ENCODE data around the gene NDFIP1. TPM values are rescaled to one million over a fixed set of nuclear protein-coding genes. Genes with fewer than 3 reads are reported as not detected.

The NDFIP1 gene
- total and polyA plus RNA-seq, 10 of the 15 experiments (the other 5 are each of a cell fraction or from before 2014, with no cell fraction given) = 0.08 to 2.7 (median 0.92) TPM

GRCh38 chr5:142065273-142065672, 43.3 kb upstream of the NDFIP1 start:
- H3K9ac ChIP-seq (ENCODE audit: control insufficient read depth, insufficient read depth, low read length) = no peak overlapping the region
- no peaks in the 10 kb centered on the region for H3K79me2 ChIP-seq (ENCODE audit: control insufficient read depth, insufficient read depth, low read length)
- FAIRE-seq (no peak), ATAC-seq (no peak), DNase-seq (ENCODE audit: low read depth, low spot score) (no peak)
- no peak overlapping the region for H2AFZ ChIP-seq (ENCODE audit: control insufficient read depth, low read depth, low read length)
- no peak overlapping the region for H3K4me2 ChIP-seq (ENCODE audit: control insufficient read depth, insufficient read depth)
- ChIA-PET RAD21 (ENCODE audit: unreplicated experiment) (no interaction called here), POLR2A (no interaction called here), CTCF (interaction anchor here (0.7 kb wide), 1 partner anchor 1575 kb away, joined by 4 read pairs; no protein-coding TSS in a partner anchor), SMC1A (ENCODE audit: uncharacterized antibody, unreplicated experiment) (no interaction called here)
- H3K36me3 ChIP-seq (ENCODE audit: control insufficient read depth in 2 of 2, insufficient read depth in 2 of 2, low read length in 1 of 2) = no peaks in the 10 kb centered on the region
- H3K9me3 ChIP-seq (replicated peaks; ENCODE audit: control insufficient read depth, insufficient read depth, low read length) = no peaks in the 10 kb centered on the region
- no peak overlapping the region for H3K27ac ChIP-seq (ENCODE audit: control insufficient read depth, insufficient read depth)
- no peaks in the 10 kb centered on the region for H4K20me1 ChIP-seq (ENCODE audit: control insufficient read depth, insufficient read depth)
- 31% methylated on average over 2 of the region's 2 CpGs for WGBS (ENCODE audit: insufficient coverage, insufficient replicate concordance, low lambda C conversion rate, missing lambda C conversion rate)
- no peaks in the 10 kb centered on the region for H3K27me3 ChIP-seq (replicated peaks in 1 of 2; ENCODE audit: control insufficient read depth in 2 of 2, insufficient read depth in 2 of 2, low read length in 1 of 2)
- intact Hi-C loops (cut with micrococcal nuclease; ENCODE audit: unreplicated experiment) (no loop called here), in situ Hi-C loops (cut with MboI) (no loop called here)
- BruUV-seq (replicated peaks) = no TSS peak
- H3K4me1 ChIP-seq (ENCODE audit: control insufficient read depth, insufficient read depth, low read length) = no peaks in the 10 kb centered on the region
- H3K4me3 ChIP-seq = no peak overlapping the region
- no peak for TF ChIP-seq CBX5 (IDR thresholded peaks at IDR 0.05; ENCODE audit: low read depth)
- no peak for TF ChIP-seq ZNF622 (IDR thresholded peaks at IDR 0.05)
- no peak for TF ChIP-seq ZBTB40 (IDR thresholded peaks at IDR 0.05; ENCODE audit: borderline replicate concordance)
- TF ChIP-seq, protein P1, sequence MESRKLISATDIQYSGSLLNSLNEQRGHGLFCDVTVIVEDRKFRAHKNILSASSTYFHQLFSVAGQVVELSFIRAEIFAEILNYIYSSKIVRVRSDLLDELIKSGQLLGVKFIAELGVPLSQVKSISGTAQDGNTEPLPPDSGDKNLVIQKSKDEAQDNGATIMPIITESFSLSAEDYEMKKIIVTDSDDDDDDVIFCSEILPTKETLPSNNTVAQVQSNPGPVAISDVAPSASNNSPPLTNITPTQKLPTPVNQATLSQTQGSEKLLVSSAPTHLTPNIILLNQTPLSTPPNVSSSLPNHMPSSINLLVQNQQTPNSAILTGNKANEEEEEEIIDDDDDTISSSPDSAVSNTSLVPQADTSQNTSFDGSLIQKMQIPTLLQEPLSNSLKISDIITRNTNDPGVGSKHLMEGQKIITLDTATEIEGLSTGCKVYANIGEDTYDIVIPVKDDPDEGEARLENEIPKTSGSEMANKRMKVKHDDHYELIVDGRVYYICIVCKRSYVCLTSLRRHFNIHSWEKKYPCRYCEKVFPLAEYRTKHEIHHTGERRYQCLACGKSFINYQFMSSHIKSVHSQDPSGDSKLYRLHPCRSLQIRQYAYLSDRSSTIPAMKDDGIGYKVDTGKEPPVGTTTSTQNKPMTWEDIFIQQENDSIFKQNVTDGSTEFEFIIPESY (IDR thresholded peaks at IDR 0.05) = no peak
- TF ChIP-seq, protein P2, sequence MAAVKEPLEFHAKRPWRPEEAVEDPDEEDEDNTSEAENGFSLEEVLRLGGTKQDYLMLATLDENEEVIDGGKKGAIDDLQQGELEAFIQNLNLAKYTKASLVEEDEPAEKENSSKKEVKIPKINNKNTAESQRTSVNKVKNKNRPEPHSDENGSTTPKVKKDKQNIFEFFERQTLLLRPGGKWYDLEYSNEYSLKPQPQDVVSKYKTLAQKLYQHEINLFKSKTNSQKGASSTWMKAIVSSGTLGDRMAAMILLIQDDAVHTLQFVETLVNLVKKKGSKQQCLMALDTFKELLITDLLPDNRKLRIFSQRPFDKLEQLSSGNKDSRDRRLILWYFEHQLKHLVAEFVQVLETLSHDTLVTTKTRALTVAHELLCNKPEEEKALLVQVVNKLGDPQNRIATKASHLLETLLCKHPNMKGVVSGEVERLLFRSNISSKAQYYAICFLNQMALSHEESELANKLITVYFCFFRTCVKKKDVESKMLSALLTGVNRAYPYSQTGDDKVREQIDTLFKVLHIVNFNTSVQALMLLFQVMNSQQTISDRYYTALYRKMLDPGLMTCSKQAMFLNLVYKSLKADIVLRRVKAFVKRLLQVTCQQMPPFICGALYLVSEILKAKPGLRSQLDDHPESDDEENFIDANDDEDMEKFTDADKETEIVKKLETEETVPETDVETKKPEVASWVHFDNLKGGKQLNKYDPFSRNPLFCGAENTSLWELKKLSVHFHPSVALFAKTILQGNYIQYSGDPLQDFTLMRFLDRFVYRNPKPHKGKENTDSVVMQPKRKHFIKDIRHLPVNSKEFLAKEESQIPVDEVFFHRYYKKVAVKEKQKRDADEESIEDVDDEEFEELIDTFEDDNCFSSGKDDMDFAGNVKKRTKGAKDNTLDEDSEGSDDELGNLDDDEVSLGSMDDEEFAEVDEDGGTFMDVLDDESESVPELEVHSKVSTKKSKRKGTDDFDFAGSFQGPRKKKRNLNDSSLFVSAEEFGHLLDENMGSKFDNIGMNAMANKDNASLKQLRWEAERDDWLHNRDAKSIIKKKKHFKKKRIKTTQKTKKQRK (IDR thresholded peaks at IDR 0.05; ENCODE audit: low read depth, low read length) = no peak
- TF ChIP-seq ZNF217 (IDR thresholded peaks at IDR 0.05) = no peak
- TF ChIP-seq POLR2AphosphoS2 (IDR thresholded peaks at IDR 0.05; ENCODE audit: low read depth, low read length) = no peak
- TF ChIP-seq CHD2 (IDR thresholded peaks at IDR 0.05; ENCODE audit: borderline replicate concordance, low read depth, low read length) = no peak
- TF ChIP-seq JUND (IDR thresholded peaks at IDR 0.05; ENCODE audit: low read depth, low read length) = no peak
- TF ChIP-seq SRF (IDR thresholded peaks at IDR 0.05; ENCODE audit: low read depth in 2 of 2, low read length in 2 of 2) = no peak

Measured in GM12878 (cell line).